ENCODE results near the gene CYP2B6. TPM values are rescaled to one million over a fixed set of nuclear protein-coding genes. Genes with fewer than 3 reads are reported as not detected.

CYP2B6 gene
- polyA plus RNA-seq, 1 experiment, result not detected

GRCh38 chr19:40948580-40949299 lies 42.3 kb upstream of the CYP2B6 start:
- no peak for DNase-seq (ENCODE audit: low read depth, low spot score)
- Histone ChIP-seq H3K4me3 (ENCODE audit: low read depth, low read length) (no peak overlapping the region), H3K27me3 (ENCODE audit: control insufficient read depth, insufficient read depth, low read length) (no peaks in the 10 kb centered on the region), H3K27ac (ENCODE audit: low read depth, low read length) (no peak overlapping the region), H3K9me3 (ENCODE audit: control insufficient read depth, insufficient read depth, low read length) (peaks cover 6% of the 10 kb centered on the region; the same call in 1 of the 2 replicates)
- ChIA-PET CTCF (no interaction called here), POLR2A (no interaction called here)
- TF ChIP-seq CTCF (IDR thresholded peaks at IDR 0.05; ENCODE audit: low read depth, low read length), result no peak

GRCh38 chr19:40954573-40954972 lies 36.5 kb upstream of the CYP2B6 start:
- ChIA-PET CTCF (no interaction called here), POLR2A (no interaction called here)
- peaks cover 21% of the 10 kb centered on the region for H3K9me3 ChIP-seq (ENCODE audit: control insufficient read depth, insufficient read depth, low read length)
- no peak for TF ChIP-seq CTCF (IDR thresholded peaks at IDR 0.05; ENCODE audit: low read depth, low read length)
- H3K27me3 ChIP-seq (ENCODE audit: control insufficient read depth, insufficient read depth, low read length), result no peaks in the 10 kb centered on the region
- H3K27ac ChIP-seq (ENCODE audit: low read depth, low read length), result no peak overlapping the region
- DNase-seq (ENCODE audit: low read depth, low spot score), result no peak
- H3K4me3 ChIP-seq (ENCODE audit: low read depth, low read length), result no peak overlapping the region

- POLR2A ChIA-PET, result no interaction called here
- Histone ChIP-seq H3K27ac (ENCODE audit: low read depth, low read length) (no peak overlapping the region), H3K4me3 (ENCODE audit: low read depth, low read length) (no peak overlapping the region), H3K9me3 (ENCODE audit: control insufficient read depth, insufficient read depth, low read length) (peaks cover 11% of the 10 kb centered on the region), H3K27me3 (ENCODE audit: control insufficient read depth, insufficient read depth, low read length) (no peaks in the 10 kb centered on the region)
- no peak for TF ChIP-seq CTCF (IDR thresholded peaks at IDR 0.05; ENCODE audit: low read depth, low read length)
- DNase-seq (ENCODE audit: low read depth, low spot score), result no peak
- CTCF ChIA-PET, result no interaction called here
These were observed 31.7 kb upstream of the CYP2B6 start for GRCh38 chr19:40959338-40959737.

GRCh38 chr19:40960062-40960685 lies 30.9 kb upstream of the CYP2B6 start:
- Histone ChIP-seq H3K9me3 (ENCODE audit: control insufficient read depth, insufficient read depth, low read length) (peaks cover 2% of the 10 kb centered on the region; the same call in 1 of the 2 replicates), H3K4me3 (ENCODE audit: low read depth, low read length) (no peak overlapping the region), H3K27ac (ENCODE audit: low read depth, low read length) (no peak overlapping the region), H3K27me3 (ENCODE audit: control insufficient read depth, insufficient read depth, low read length) (no peaks in the 10 kb centered on the region)
- DNase-seq (ENCODE audit: low read depth, low spot score), result no peak
- POLR2A ChIA-PET, result no interaction called here
- no peak for TF ChIP-seq CTCF (IDR thresholded peaks at IDR 0.05; ENCODE audit: low read depth, low read length)
- CTCF ChIA-PET, result no interaction called here

GRCh38 chr19:40960780-40961179 lies 30.3 kb upstream of the CYP2B6 start:
- Histone ChIP-seq H3K27me3 (ENCODE audit: control insufficient read depth, insufficient read depth, low read length) (no peaks in the 10 kb centered on the region), H3K27ac (ENCODE audit: low read depth, low read length) (no peak overlapping the region), H3K9me3 (ENCODE audit: control insufficient read depth, insufficient read depth, low read length) (no peaks in the 10 kb centered on the region; the same call in 1 of the 2 replicates), H3K4me3 (ENCODE audit: low read depth, low read length) (no peak overlapping the region)
- ChIA-PET CTCF (no interaction called here), POLR2A (no interaction called here)
- no peak for DNase-seq (ENCODE audit: low read depth, low spot score)
- TF ChIP-seq CTCF (IDR thresholded peaks at IDR 0.05; ENCODE audit: low read depth, low read length), result no peak
